Spleen (tissue), 7 donors: ENCODE measurements around the gene CMTM6.

ENCODE experiments used
- POLR2A ChIP-seq, 3 donors: fragments of 450-650 bp; IDR thresholded peaks; one replicate each; pipeline ENCODE4 v1.5.1; 2017; ENCODE audit warnings: antibody characterized with exemption in 3 of 3, mild to moderate bottlenecking in 1 of 3
- POLR2AphosphoS5 ChIP-seq, 3 donors: sonication (generic); formaldehyde crosslinking; IDR thresholded peaks; one replicate each; pipeline ENCODE4 v1.5.1; 2017; ENCODE audit warnings: antibody characterized with exemption in 3 of 3
- TF ChIP-seq, protein P1 (sequence below), 11 experiments: fragments of 200-600 bp in 7 of 11; fragments of 450-650 bp in 4 of 11; sonication (generic) in 4 of 11; IDR thresholded peaks in 8 of 11; conservative IDR thresholded peaks in 3 of 11; 1 replicate in 7 of 11; 2 replicates in 4 of 11; pipeline versions ENCODE4 v1.4.0 to v1.8.0; 2016 to 2021; ENCODE audit warnings: antibody characterized with exemption in 11 of 11, inconsistent platforms in 4 of 11, mild to moderate bottlenecking in 1 of 11
- donor health status: DM: no; HTN: no; CAD: no; lungs with moderate emphysema.
- donor health status: DM: no; HTN: no; CAD: no.
- donor health status: DM: no; HTN: no; CAD: no.

- TF ChIP-seq POLR2A (IDR thresholded peaks at IDR 0.05) (no peak), POLR2AphosphoS5 (IDR thresholded peaks at IDR 0.05) (no peak)
- TF ChIP-seq, protein P1, sequence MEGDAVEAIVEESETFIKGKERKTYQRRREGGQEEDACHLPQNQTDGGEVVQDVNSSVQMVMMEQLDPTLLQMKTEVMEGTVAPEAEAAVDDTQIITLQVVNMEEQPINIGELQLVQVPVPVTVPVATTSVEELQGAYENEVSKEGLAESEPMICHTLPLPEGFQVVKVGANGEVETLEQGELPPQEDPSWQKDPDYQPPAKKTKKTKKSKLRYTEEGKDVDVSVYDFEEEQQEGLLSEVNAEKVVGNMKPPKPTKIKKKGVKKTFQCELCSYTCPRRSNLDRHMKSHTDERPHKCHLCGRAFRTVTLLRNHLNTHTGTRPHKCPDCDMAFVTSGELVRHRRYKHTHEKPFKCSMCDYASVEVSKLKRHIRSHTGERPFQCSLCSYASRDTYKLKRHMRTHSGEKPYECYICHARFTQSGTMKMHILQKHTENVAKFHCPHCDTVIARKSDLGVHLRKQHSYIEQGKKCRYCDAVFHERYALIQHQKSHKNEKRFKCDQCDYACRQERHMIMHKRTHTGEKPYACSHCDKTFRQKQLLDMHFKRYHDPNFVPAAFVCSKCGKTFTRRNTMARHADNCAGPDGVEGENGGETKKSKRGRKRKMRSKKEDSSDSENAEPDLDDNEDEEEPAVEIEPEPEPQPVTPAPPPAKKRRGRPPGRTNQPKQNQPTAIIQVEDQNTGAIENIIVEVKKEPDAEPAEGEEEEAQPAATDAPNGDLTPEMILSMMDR (IDR thresholded peaks at IDR 0.05 in 8 of 11, conservative IDR thresholded peaks at IDR 0.05 in 3 of 11), result no peak
Observed at GRCh38 chr3:32551496-32551895, 48.8 kb upstream of the CMTM6 start.
